ENCODE measurements around the gene UBXN10. TPM values are rescaled to one million over a fixed set of nuclear protein-coding genes. Genes with fewer than 3 reads are reported as not detected.

The UBXN10 gene
- total and polyA plus RNA-seq, 2 of the 13 experiments (the other 11 are each of a cell fraction or from before 2014, with no cell fraction given): 0.04 to 0.05 TPM

GRCh38 chr1:20151906-20152598 lies 33.8 kb upstream of the UBXN10 start (continued):
- TF ChIP-seq, protein P1, sequence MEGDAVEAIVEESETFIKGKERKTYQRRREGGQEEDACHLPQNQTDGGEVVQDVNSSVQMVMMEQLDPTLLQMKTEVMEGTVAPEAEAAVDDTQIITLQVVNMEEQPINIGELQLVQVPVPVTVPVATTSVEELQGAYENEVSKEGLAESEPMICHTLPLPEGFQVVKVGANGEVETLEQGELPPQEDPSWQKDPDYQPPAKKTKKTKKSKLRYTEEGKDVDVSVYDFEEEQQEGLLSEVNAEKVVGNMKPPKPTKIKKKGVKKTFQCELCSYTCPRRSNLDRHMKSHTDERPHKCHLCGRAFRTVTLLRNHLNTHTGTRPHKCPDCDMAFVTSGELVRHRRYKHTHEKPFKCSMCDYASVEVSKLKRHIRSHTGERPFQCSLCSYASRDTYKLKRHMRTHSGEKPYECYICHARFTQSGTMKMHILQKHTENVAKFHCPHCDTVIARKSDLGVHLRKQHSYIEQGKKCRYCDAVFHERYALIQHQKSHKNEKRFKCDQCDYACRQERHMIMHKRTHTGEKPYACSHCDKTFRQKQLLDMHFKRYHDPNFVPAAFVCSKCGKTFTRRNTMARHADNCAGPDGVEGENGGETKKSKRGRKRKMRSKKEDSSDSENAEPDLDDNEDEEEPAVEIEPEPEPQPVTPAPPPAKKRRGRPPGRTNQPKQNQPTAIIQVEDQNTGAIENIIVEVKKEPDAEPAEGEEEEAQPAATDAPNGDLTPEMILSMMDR (CRISPR knock-in tag; IDR thresholded peaks at IDR 0.05): peak; percentile 98
- TF ChIP-seq ZGPAT (CRISPR knock-in tag; IDR thresholded peaks at IDR 0.05) (peak; percentile 45; the same call in 1 of the 2 replicates), YEATS4 (CRISPR knock-in tag; IDR thresholded peaks at IDR 0.05; ENCODE audit: borderline replicate concordance) (no peak), GMEB2 (CRISPR knock-in tag; IDR thresholded peaks at IDR 0.05; ENCODE audit: low read depth) (no peak), TBL1XR1 (IDR thresholded peaks at IDR 0.05; ENCODE audit: borderline replicate concordance, low read length, partially characterized antibody) (no peak), ZNF430 (CRISPR knock-in tag; IDR thresholded peaks at IDR 0.05) (no peak), ZNF343 (CRISPR knock-in tag; IDR thresholded peaks at IDR 0.05) (peak; percentile 50; the same call in 1 of the 2 replicates), ZNF746 (CRISPR knock-in tag; IDR thresholded peaks at IDR 0.05) (0 out of 2 replicates have a peak, but pooled peaks have one; percentile 22), ZNF687 (CRISPR knock-in tag; IDR thresholded peaks at IDR 0.05) (peak; percentile 73), ZSCAN25 (CRISPR knock-in tag; IDR thresholded peaks at IDR 0.05) (peak; percentile 50; the same call in 1 of the 2 replicates), SP1 (IDR thresholded peaks at IDR 0.05) (no peak), SP1 (CRISPR knock-in tag; IDR thresholded peaks at IDR 0.05) (0 out of 2 replicates have a peak, but pooled peaks have one; percentile 15), SKI (IDR thresholded peaks at IDR 0.05; ENCODE audit: partially characterized antibody) (no peak), PITX1 (CRISPR knock-in tag; IDR thresholded peaks at IDR 0.05) (peak; percentile 29; the same call in 1 of the 2 replicates)
- TF ChIP-seq, protein P2, sequence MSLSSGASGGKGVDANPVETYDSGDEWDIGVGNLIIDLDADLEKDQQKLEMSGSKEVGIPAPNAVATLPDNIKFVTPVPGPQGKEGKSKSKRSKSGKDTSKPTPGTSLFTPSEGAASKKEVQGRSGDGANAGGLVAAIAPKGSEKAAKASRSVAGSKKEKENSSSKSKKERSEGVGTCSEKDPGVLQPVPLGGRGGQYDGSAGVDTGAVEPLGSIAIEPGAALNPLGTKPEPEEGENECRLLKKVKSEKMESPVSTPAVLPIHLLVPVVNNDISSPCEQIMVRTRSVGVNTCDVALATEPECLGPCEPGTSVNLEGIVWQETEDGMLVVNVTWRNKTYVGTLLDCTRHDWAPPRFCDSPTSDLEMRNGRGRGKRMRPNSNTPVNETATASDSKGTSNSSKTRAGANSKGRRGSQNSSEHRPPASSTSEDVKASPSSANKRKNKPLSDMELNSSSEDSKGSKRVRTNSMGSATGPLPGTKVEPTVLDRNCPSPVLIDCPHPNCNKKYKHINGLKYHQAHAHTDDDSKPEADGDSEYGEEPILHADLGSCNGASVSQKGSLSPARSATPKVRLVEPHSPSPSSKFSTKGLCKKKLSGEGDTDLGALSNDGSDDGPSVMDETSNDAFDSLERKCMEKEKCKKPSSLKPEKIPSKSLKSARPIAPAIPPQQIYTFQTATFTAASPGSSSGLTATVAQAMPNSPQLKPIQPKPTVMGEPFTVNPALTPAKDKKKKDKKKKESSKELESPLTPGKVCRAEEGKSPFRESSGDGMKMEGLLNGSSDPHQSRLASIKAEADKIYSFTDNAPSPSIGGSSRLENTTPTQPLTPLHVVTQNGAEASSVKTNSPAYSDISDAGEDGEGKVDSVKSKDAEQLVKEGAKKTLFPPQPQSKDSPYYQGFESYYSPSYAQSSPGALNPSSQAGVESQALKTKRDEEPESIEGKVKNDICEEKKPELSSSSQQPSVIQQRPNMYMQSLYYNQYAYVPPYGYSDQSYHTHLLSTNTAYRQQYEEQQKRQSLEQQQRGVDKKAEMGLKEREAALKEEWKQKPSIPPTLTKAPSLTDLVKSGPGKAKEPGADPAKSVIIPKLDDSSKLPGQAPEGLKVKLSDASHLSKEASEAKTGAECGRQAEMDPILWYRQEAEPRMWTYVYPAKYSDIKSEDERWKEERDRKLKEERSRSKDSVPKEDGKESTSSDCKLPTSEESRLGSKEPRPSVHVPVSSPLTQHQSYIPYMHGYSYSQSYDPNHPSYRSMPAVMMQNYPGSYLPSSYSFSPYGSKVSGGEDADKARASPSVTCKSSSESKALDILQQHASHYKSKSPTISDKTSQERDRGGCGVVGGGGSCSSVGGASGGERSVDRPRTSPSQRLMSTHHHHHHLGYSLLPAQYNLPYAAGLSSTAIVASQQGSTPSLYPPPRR (CRISPR knock-in tag; IDR thresholded peaks at IDR 0.05; ENCODE audit: borderline replicate concordance): no peak
